Hippocampal formation (tissue), 2 donors: ENCODE measurements around the gene RFC3.
A peak's percentile ranks its signal among the peaks of the same experiment; 100 is the strongest.
"Not testable (repeated sequence)": the region's sequence is repeated elsewhere in the genome, so short reads cannot be mapped to it uniquely, and the experiment has no call there.

Experiments used
- DNase-seq, 2 donors: peaks; one replicate each; lab custom pipeline; 2025; lab: John Stamatoyannopoulos, UW

RFC3 gene

GRCh38 chr13:33817901-33818706 is at the start of gene RFC3:
Gene RFC3, plus strand, starts transcription at chr13:33818149. Its CDS starts 30 bp downstream, at chr13:33818179.
- DNase-seq: peak; percentile 78 to 84

GRCh38 chr13:33771296-33771695 is 46.7 kb upstream of the RFC3 start:
- no peak for DNase-seq

GRCh38 chr13:33773790-33774462 is 44.0 kb upstream of the RFC3 start:
- DNase-seq: no peak

GRCh38 chr13:33775339-33776108 is 42.4 kb upstream of the RFC3 start:
- no peak for DNase-seq

GRCh38 chr13:33776239-33776881 is 41.6 kb upstream of the RFC3 start:
- no peak for DNase-seq

GRCh38 chr13:33782631-33783030 is 35.3 kb upstream of the RFC3 start:
- no peak for DNase-seq

- DNase-seq: not testable (repeated sequence)
Measured at GRCh38 chr13:33783212-33783611, 34.7 kb upstream of the RFC3 start.

GRCh38 chr13:33784738-33785137 is 33.2 kb upstream of the RFC3 start:
- DNase-seq: no peak

- no peak for DNase-seq
Measured at GRCh38 chr13:33785384-33785783, 32.6 kb upstream of the RFC3 start.

- DNase-seq: no peak
Measured at GRCh38 chr13:33787051-33787591, 30.8 kb upstream of the RFC3 start.

GRCh38 chr13:33789066-33789606 is 28.8 kb upstream of the RFC3 start:
- DNase-seq: no peak

GRCh38 chr13:33789739-33790138 is 28.2 kb upstream of the RFC3 start:
- DNase-seq: no peak

- no peak for DNase-seq
Measured at GRCh38 chr13:33793726-33794125, 24.2 kb upstream of the RFC3 start.

- no peak for DNase-seq
Measured at GRCh38 chr13:33794576-33794975, 23.4 kb upstream of the RFC3 start.

- no peak for DNase-seq
Measured at GRCh38 chr13:33796095-33796494, 21.9 kb upstream of the RFC3 start.

GRCh38 chr13:33797622-33798021 is 20.3 kb upstream of the RFC3 start:
- no peak for DNase-seq

- DNase-seq: no peak
Measured at GRCh38 chr13:33798023-33798422, 19.9 kb upstream of the RFC3 start.

- DNase-seq: peak in 1 of 2 donors; percentile 74
Measured at GRCh38 chr13:33799950-33800592, 17.9 kb upstream of the RFC3 start.

GRCh38 chr13:33800646-33801186 is 17.2 kb upstream of the RFC3 start:
- no peak for DNase-seq

GRCh38 chr13:33806470-33807248 is 11.3 kb upstream of the RFC3 start:
- DNase-seq: no peak
